ENCODE data around the gene TARBP1. TPM values are rescaled to one million over a fixed set of nuclear protein-coding genes. Genes with fewer than 3 reads are reported as not detected.
"Not testable (repeated sequence)": the region's sequence is repeated elsewhere in the genome, so short reads cannot be mapped to it uniquely, and the experiment has no call there.

Gene TARBP1
- total RNA-seq, 4 donors from 2014 or later = 0.88 to 79.8 (median 21.2) TPM

- H3K4me3 ChIP-seq = no peak overlapping the region
- no peaks in the 10 kb centered on the region for H3K9me3 ChIP-seq
- H3K27me3 ChIP-seq = no peaks in the 10 kb centered on the region
- intact Hi-C loops (cut with DNase I; ENCODE audit: low total_unique reads) = loop anchor here (10.0 kb wide), 2 partner anchors 97 to 377 kb away; no protein-coding TSS in a partner anchor
- H3K36me3 ChIP-seq = no peaks in the 10 kb centered on the region
- no peaks in the 10 kb centered on the region for H3K4me1 ChIP-seq
- no peak overlapping the region for H3K27ac ChIP-seq
- no peak for TF ChIP-seq POLR2A (IDR thresholded peaks at IDR 0.05)
- no peak for TF ChIP-seq CTCF (IDR thresholded peaks at IDR 0.05)
- DNase-seq = no peak
These were observed 28.8 kb upstream of the TARBP1 start for GRCh38 chr1:234507626-234508387.

DNA sequence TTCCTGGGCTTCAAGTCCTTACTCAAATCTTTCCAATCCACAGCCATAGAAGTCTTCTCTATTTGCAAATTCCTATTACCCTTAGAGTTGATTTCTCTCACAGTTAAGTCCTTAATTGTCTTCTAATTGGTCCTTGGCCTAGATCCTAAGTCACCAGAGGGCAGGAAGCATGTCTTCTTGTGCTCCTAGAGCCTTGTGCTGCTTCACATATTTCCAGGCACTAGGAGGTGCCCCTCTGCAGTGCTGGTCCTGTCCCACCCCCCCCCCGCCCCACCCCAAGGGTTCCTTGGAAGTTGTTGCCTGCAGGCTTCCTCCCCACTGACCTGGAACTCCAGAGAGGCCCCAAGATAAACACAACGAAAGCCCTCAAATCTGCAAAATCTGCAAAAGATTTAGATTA, 28.1 kb upstream of the TARBP1 start:
- intact Hi-C loops (cut with DNase I; ENCODE audit: low total_unique reads) = loop anchor here (10.0 kb wide), 2 partner anchors 98 to 378 kb away; no protein-coding TSS in a partner anchor
- no peak overlapping the region for H3K27ac ChIP-seq
- H3K27me3 ChIP-seq = no peaks in the 10 kb centered on the region
- no peaks in the 10 kb centered on the region for H3K9me3 ChIP-seq
- no peaks in the 10 kb centered on the region for H3K36me3 ChIP-seq
- no peaks in the 10 kb centered on the region for H3K4me1 ChIP-seq
- DNase-seq = no peak
- no peak overlapping the region for H3K4me3 ChIP-seq
- TF ChIP-seq CTCF (IDR thresholded peaks at IDR 0.05) (no peak), POLR2A (IDR thresholded peaks at IDR 0.05) (no peak)

DNA sequence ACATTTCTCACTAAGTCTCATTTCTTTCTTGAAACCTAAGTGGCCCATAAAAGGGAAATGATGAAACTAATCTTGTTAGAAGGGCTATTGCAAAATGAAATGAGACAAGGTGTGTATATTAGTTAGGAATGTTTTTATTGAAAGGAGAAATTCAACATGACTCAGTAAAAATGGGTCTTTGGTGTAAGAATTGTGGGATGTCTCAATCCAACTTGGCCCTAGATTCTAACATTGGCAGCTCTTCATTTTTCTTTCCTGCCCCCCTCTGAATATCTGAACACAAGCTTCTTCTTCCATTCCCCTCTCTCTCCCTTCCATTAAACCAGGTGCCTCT, 26.8 kb upstream of the TARBP1 start:
- H3K4me1 ChIP-seq = no peaks in the 10 kb centered on the region
- H3K4me3 ChIP-seq = no peak overlapping the region
- intact Hi-C loops (cut with DNase I; ENCODE audit: low total_unique reads) = loop anchor here (10.0 kb wide), 2 partner anchors 99 to 379 kb away; no protein-coding TSS in a partner anchor
- no peaks in the 10 kb centered on the region for H3K27me3 ChIP-seq
- no peaks in the 10 kb centered on the region for H3K36me3 ChIP-seq
- no peak for DNase-seq
- TF ChIP-seq POLR2A (IDR thresholded peaks at IDR 0.05) (no peak), CTCF (IDR thresholded peaks at IDR 0.05) (no peak)
- no peak overlapping the region for H3K27ac ChIP-seq
- no peaks in the 10 kb centered on the region for H3K9me3 ChIP-seq

DNA sequence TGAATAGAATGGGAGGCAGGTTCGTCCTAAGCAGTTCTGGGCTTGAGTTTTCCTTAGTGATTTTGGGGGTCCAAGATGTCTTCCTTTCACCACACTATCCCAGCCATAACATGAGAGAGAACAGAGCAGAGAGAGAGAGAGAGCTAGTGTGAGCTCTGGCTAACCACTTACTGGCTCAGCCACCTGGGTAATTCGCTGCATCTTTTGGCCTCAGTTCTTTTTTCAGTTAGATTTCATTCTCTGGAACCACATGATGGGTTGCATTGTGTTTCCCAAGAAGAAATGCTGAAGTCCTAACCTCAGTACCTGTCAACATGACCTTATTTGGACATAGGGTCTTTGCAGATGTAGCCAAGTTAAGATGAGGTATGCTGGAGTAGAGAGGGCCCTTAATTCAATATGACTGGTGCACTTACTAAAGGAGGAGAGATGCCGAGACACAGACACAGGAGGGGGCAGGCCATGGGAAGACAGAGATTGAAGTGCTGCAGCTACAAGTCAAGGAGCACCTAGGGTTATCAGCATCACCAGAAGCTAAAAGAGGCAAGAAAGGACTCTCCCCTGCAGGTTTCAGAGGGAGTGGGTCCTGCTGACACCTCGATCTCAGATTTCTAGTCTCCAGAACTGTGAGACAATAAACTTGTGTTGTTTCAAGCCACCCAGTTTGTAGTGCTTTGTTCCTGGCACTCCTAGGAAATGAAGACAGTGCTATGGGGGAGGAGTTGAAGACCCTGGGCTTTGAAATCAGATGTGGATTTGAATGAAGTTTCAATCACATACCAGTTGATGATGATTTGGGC, 26.2 kb upstream of the TARBP1 start:
- DNase-seq = no peak
- Histone ChIP-seq H3K9me3 (no peaks in the 10 kb centered on the region), H3K27ac (no peak overlapping the region), H3K4me3 (no peak overlapping the region), H3K27me3 (no peaks in the 10 kb centered on the region), H3K36me3 (no peaks in the 10 kb centered on the region), H3K4me1 (peaks cover 0 to 5% of the 10 kb centered on the region in 2 donors)
- no peak for TF ChIP-seq CTCF (IDR thresholded peaks at IDR 0.05)
- TF ChIP-seq POLR2A (IDR thresholded peaks at IDR 0.05) = no peak
- intact Hi-C loops (cut with DNase I; ENCODE audit: low total_unique reads) = loop anchor here (10.0 kb wide), 2 partner anchors 100 to 380 kb away; no protein-coding TSS in a partner anchor

DNA sequence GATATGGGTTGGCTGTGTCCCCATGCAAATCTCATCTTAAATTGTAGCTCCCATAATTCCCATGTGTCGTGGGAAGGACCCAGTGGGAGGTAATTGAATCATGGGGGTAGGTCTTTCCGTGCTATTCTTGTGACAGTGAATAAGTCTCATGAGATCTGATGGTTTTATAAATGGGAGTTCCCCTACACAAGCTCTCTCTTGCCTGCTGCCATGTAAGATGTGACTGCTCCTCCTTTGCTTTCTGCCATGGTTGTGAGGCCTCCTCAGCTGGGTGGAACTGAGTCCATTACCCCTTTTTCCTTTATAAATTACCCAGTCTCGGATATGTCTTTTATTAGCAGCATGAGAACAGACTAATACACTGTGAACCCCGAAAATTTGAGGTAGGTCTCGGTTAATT, 25.3 kb upstream of the TARBP1 start:
- H3K9me3 ChIP-seq, H3K36me3 ChIP-seq, H3K27me3 ChIP-seq, H3K4me3 ChIP-seq, H3K4me1 ChIP-seq, DNase-seq: not testable (repeated sequence)
- intact Hi-C loops (cut with DNase I; ENCODE audit: low total_unique reads) = loop anchor here (10.0 kb wide), 2 partner anchors 101 to 381 kb away; no protein-coding TSS in a partner anchor
- peak overlapping the region in 1 of 2 donors; percentile 57 for H3K27ac ChIP-seq

All from uterus (tissue), 4 donors.